Stimulated activated CD4-positive, alpha-beta T cell treated with anti-CD3 and anti-CD28 coated beads, Interleukin-12 subunit alpha, Interleukin-12 subunit beta, amount 100 ng/mL, for 24 hours (primary cell): Measurements from ENCODE around the gene NFIB.
A peak's percentile ranks its signal among the peaks of the same experiment; 100 is the strongest.

Experiments used
- DNase-seq, 2 experiments: peaks; one replicate each; pipeline ENCODE4 v3.0.0-alpha.2; 2020; ENCODE audit warnings: low read depth in 2 of 2

Gene NFIB

DNA sequence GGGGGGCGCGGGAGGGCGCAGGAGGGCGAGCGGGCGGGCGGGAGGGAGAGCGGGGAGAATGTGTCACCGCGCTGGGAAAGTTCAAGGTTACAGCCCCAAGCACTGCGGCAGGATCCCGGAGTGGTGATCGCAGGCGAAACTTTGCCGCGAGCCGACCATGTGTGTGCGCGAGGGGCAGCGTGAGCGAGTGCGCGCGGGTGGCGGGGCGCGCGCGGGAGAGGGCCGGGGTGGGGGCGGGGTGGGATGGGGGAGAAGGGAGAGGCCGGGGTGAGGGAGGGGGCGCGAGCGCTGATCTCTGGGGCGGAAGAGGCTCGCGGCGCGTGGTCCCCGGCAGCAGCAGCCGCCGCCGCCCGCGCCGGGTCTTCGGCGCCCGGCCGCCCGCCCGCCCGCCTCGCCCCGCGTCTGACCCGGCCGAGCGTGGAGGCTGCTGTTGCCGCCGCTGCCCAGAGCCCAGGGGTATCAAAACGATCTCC lies at the start of gene NFIB:
Gene NFIB, minus strand, starts transcription at position 191 of the 473 bp plus-strand sequence. CDS start 630 bp downstream, outside the sequence.
- DNase-seq: no peak

DNA sequence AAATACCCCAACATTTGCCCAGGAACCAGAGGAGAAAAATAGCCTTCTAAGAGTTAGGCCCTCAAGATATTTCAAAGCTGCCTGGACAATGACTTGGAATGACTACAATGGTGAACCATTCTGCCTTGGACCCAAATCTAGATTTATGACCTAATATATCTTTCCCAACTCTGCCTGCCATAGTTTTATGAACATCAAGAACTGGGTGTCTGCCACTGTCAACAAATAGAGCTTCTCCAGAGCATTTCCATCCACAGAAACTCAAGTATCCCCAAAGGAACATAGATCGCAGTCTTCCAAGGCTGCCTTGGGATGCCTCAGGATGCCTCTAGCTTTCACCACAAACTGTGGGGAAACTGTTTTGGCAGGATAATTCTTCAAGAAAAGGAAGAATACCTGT lies 48.2 kb upstream of the NFIB start:
- DNase-seq: no peak

DNA sequence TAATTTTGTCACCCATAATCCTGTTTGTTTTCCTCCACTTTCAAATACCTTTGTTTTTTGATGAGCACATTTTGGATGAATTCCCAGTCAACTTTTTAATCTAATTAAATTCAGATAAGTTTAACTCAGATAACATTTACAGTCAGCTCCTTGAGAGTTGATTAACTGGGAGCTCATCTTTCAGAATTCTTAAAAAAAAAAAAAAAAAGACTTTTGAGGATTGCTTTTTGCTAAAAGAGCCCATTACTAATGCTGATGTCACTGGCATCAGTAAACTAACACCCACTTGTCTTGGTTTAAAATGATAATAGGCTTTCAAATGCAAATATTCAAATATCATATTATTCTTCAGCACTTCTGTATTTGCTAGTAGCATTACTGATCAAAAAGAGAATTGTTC lies 47.1 kb upstream of the NFIB start:
- DNase-seq: no peak

DNA sequence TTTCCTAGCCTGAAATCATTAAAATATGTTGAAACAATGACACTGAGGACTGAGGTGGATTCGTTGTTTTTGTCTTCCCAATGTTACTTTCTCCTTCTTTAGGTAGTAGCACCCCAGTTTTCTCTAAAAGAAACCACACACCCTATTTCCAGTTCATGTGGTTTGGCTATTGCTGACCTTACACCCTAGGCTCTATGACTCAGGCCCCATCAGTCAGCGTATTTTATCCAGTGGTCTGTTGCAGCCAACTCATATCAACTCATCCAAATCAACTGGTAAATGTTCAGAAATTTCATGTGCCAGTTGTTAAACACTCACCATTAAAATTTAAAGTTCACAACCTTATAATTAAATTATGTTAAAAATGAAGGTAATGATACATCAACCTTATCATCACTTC lies 44.6 kb upstream of the NFIB start:
- DNase-seq: no peak

DNA sequence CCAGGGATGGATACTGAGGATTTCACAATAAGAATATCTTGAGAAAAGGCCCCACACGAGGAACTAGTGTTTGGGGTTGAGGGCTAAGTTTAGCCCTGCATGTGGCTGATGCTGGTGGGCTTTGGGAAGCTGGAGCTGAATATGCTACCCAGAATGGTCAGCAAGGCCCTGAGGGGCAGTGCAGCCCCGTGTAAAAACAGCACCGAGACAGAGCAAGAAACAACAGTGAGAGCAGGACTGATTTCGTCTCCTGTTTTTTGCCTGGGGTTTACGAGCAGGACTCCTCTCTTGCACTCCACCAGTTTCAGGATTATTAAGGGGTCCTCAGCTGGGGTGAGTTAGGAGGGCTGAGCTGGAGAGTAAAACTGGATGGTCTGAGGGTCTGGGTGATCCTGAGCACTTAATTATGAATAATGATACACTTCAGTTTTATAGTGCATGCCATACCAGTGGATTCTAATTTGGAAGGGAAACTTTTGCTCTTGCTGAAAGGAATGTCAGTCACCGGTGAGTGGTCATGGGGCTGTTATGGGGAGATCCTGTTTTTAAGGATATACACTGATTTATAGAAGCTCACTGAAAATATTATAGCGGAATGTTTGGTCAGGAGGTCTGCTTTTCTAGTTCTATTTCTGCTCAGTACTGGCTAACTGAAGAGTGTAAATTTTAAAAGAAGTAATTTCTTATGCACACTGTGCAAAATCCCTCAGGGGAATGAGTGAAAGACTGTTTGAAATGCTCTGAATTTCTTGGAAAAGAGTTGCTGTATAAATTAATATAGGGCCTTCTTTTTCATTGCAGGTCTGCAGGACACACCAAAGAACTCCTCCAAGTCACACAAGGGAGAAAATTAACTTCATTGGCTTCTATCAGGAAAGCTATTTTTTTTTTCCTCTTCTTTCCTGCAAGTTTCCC lies 42.7 kb upstream of the NFIB start:
- no peak for DNase-seq

DNA sequence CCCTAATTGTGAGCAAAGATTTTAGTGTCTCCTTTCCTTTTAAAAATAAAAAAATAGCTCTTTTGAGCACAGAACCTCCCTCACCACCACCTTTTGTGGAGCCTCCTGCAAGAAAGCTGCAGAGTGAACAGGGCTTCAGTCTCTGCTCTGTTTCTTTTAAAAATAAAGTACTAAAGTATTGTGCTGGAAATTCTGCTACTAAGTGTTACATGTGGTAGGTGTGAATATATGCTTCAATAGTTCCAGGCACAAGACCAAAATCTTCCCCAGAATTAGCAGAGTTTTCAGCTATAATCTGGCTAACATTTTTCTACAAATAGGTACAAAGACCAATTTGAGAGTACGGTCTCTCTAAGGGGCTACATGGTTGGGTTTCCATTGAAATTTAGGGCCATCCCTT lies 40.3 kb upstream of the NFIB start:
- DNase-seq: no peak

DNA sequence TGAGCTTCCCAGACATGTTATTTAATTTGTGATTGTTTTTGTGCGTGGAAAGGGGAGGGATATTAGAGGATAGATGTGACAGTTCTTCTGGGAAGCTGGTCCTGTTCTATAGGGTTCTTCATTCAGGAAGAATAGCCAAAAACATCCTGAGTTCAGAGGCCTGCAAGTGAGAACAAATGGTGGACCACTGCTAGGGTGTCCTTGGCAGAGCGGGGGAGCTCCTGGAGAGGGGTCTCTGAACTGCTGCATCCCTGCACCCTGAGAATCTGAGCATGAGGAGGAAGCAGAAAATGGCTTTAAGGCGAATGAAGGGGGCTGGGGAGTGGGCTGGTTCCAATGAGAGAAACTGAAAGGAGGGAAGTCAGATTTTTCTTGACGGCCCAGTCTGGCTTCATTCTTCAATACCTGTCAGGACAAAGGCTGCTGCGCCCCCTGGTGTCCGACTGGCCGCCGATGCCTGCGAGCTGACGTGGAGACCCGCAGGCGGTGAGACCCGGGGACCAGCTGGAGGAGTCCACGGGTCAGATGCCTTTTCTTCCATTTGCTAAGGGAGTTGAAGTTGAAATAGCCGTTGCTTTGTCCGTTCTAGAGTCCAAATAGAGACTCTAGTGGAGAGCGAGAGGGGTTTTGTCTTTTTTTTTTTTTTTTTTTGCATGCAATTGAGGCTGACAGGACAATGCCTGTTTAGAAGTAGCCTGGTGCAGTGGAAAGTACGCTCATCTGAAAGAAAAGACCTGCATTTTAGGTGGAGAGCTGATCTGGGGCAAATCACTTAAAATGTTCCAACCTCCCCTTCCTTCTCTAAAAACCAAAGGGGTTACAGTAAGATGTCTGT lies 39.5 kb upstream of the NFIB start:
- DNase-seq: peak; percentile 48 to 79

DNA sequence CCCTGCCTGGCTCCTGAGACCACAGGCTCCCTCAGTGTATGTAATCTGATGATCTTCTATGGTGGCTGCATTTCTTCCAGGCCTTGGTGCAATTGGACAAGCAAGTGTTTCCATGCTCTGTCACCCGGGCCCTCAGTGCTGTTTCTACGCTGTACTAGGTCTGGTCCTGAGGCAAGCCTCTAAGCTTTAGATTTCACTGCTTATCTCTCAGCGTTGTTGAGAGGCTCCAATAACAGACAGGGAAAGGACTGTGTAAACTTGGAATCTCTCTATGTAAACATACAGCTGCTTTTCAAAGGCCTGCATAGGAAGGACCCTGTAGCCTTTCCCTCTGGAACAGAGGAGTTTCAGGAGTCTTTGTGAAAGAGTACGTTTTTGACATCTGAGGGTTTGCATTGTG lies 38.6 kb upstream of the NFIB start:
- no peak for DNase-seq

DNA sequence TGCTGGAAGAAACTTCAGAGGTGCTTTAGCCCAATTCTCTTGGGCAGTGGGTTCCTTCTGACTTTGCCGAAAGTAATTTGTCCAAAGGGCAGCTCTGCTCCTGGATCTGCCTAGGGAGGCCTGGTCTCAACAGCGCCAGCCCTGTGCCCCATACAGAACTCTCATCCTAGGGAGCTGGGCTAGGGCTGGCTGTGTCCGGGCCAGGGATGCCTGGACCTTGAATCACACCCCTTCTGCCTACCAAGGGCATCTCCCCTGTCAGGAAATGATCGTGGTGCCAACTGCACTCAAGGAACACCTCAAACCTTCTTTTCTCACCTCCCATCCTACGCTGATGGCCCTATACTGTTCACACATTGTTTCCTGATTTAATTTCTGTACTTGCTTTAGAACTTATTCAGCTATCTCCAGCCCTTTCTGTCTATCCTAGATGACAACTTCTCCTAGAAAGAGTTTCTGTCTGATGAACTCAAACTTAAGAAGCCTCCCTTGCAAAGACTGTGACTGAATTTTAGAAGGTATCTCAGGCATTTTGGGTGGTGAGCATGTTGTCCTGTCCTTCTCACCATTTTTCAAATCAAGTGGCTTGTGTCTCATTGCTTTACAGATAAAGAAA lies 37.4 kb upstream of the NFIB start:
- no peak for DNase-seq

DNA sequence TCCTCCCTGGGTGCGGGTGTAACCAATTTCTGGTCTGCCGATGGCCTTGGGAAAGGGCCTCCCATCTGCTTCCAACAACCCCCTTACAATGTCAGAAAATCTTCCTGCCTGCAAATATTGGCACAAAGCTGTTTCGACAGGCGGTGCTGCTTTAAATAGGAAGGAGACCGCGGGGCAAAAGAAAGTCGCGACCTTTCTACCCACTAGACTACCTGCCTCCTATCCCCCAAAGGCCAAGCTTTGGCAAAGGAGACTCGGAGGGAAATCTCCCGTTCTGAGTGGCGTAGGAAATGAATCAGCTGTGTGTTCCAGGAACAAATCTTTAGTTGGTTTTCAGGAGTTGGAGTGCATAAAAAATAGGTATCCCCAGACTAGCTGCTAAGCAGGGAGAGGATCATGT lies 36.8 kb upstream of the NFIB start:
- DNase-seq: no peak

DNA sequence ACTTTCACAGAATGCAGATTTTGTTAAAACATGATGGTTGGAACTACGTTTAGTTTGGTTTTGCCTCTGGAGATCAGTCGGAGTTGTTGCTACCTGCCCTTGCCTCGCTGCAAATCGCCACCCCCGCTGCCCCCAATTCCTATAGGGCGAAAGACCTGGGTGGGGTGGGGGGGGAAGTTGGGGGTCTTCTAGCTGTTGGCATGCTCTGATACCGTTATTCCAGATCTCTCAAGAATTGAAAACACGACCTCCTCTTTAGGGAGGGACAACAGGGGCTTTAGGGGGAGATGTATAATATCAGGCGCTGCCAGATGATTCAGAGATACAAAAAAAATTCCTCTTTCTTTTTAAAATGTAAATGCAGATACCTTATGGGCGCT lies 36.4 kb upstream of the NFIB start:
- DNase-seq: no peak

DNA sequence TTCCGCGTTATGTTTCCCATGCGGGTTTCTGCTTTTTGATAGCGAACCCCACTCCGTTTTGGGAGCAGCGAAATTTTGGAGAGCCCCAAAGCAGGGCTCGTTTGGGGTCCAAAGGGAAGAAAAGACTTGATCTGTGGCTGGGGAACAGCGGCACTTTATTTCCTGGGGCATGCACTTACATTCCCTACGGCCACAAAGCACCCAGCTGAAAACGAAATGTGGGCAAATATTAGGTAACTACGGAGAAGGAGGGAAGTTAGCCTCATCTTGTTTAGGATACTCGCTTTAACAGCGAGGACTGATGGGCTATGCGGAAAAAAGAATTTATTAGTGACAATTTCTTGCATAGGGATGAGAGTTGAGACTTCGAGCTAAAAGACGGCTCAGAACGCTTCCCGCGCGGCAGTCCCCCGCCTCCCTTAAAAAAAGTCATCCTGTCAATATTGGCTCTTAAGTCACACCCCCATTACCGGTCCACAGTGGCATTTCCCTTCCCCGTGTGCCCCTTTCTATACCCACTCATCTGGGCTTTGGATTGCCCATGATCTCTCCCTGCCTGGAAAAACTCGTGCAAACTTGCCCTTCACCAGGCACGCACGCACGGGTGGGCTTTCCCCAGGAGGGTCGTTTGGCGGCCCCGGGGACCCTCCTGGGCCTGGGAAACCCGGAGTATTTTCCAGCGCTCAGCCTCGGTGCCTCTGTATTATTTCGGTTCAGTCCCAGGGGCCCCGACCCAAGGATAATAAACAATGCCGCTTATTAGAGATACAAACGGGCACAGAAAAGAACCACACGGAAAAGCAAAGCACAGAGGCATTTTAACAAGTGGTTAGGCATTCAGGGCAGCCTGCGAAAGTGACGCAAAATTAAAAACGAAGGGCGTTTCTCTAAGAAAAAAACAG lies 35.8 kb upstream of the NFIB start:
- no peak for DNase-seq

DNA sequence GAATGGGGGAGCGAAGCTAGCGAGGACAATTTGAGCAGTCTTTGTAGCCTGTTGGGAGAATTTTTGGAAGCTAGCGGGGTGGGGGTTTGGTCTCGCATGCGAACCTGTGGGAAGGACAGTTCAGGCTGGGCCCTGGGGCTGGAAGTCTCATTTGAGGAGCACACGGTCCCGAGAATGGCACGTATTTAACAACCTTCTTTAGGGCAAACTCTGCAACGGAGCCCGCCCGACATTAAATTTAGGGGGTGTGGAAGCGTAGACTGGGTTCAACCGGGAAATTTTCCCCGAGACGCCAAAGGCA lies 35.2 kb upstream of the NFIB start:
- no peak for DNase-seq

DNA sequence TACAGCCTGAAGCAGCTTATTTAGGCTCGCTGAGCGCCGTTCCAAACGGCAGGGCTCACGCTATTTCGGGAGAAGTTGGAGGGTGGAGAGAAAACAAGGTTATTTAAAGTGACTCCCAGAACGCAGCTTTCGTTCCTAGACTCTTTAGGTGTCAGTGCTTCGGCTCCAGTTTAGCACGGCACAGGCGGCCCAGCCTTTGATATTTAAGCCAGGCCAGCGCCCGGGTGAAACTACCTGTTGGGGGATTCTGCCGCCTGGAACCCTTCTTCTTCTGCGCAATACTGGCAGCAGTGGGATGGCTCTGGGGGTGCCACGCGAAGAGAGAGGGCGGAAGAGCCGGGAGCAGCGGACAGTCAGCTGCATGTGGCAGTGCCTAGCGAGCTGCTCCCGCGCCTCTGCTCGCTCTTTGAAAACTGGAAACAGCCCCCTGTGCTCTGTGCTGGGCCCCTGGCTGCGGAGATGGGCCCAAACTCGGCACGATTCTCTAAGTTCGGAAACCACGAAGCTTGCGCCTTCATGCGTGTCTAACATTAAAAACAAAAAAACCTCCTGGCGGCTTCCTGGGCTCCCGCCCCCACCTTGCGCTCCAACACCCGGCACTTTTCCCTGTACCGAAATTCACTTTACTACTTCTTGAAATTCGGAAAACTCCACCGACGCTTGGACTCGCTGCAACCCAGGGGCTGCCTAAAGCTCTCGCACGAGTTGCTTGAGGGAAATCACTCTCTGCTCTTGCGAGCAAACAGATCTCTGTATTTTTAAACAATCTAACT lies 34.6 kb upstream of the NFIB start:
- no peak for DNase-seq

DNA sequence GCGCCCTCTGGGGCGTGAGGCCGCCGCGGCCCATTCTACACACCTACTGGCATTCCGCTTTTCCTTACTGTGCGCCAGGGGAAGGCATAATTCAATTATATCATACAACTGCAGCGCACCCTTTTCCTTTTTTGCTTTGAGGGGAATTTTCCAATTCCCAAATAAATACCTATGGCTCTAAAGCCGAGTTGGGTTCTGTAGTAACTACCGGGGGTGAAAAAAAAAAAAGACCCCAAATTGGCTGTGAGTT lies 34.1 kb upstream of the NFIB start:
- DNase-seq: no peak

DNA sequence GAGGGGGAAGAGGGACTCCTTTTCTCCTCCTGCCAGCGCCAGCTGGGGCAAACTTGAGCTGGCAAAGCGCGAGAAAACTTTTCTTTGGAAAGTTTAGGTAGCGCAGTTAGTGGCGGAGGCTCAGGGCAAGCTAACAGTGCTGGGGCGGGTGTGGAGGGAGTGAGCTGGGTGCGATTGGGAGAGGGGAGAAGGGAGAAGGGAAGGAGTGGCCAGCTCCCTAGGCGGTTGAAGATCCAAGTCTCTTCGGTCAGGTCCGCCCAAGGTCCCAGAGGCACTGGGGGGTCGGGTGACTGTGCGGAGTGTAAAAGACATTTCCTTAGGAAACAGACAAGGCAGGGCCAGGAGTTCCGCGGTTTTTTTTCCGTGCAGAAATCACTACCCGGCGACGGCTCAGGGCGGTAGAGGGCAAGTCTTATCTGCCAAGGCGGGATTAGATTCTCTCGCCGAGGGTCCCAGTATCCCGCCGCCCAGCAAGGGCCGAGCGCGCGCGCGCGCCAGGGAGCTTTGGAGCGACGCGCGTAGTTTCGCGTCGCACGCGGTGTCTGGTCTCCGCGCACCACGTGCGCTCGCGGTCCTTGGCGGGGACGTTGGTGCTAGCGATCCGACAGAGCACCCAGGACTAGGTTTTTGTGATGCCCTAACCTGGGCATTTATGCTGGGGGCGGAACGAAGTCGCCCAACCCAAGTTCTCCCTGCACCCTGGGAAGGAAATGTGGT lies 33.6 kb upstream of the NFIB start:
- no peak for DNase-seq

DNA sequence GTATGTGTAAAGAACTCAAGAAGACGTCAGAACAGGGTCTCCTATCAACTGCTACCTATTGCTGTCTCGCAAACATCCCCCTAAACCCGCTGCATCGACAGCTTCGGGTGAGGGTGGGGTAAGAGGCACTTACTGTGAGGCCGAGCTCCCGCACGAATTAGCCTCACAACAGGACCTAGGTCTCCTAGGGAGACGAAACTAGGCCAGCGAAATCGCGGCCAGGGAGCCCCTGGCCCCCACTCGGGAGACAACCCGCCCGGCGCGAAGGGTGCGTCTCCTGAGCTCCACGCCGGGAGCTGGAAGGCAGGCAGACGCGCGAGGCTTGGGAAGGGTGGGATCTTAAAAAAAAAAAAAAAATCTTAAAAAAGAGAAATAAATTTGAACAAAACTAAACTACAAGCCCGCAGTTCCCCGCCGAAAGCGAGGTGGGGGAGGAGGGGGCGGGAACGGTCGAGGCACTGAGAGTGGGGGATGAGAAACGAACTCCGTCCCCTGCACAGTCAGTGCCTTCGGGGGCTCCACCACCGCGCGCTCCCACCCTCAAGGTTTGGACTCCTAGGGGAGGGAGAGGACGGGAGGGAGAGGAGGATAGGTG lies 33.0 kb upstream of the NFIB start:
- no peak for DNase-seq

DNA sequence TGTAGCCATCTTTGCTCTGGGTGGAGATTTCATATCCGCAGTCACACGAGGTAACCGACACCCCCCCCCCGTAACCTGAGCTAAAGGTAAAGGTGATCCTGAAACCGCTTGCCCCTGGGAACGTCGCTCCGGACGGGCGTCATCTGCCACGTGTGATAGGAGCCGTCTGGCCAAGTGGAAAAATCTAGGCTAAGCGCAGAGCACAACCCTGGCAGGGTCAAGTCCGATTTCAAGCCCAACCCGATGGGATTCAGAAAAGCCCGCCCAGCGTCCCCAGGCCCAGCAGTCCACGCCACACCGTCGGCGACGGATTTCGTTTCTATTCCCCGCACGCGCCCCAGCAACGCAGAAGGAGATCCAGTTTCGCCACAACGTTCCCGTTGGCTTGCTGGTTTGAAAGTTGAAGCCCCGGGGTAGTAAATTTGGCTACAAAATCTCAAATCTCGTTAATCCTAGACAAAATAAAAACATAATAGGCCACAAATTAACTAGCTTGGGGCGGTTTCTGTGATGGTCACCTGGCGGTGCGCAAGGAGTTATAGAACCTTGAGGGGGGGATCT lies 32.4 kb upstream of the NFIB start:
- DNase-seq: no peak

DNA sequence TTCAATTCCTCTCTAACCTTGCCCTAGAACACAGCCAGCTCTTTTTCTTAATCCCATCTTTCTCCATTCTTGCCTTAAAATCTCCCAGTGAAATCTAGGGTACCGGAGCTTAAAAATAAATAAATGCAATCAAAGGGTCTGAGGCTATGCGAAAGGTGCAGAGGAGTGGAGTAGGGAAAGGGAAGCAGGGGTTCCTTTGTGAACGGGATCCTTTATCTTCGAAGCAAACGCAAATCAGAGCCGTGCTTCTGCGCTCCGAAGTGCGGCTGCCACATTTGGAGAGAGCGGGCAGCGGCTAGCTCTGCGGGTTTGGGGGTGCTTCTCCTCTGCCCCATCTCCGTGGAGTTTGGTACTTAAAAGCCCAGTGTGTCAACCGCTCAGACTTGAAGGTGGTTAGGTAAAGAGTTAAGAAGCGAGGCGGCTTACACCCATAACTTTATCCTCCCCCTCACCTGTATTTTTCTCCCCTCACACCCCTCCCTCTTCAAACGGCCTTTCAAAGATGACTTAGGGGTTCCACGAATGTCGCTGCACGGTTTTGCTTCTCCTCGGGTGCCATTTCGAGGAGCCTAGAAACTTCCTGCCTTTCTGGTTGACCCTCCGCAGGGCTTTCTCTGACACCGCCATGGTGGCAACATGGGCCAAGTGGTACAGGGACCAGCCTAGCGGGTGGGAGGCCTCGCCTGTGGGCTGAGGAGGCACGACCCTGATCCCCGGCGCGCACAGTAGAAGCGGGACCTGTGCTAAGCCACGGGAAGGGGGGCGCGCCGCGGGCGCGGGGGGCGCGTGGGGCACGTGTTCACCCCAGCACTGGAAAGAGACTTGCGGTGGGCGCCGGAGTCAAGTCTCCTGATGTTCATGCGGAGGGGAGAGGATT lies 31.7 kb upstream of the NFIB start:
- DNase-seq: no peak
